ENCODE measurements around the gene ROBO1. TPM values are rescaled to one million over a fixed set of nuclear protein-coding genes. Genes with fewer than 3 reads are reported as not detected.

Gene ROBO1
- total and polyA plus RNA-seq, 2 of the 8 experiments (the other 6 are each of a cell fraction or from before 2014, with no cell fraction given): 51.4 to 91.0 TPM

DNA sequence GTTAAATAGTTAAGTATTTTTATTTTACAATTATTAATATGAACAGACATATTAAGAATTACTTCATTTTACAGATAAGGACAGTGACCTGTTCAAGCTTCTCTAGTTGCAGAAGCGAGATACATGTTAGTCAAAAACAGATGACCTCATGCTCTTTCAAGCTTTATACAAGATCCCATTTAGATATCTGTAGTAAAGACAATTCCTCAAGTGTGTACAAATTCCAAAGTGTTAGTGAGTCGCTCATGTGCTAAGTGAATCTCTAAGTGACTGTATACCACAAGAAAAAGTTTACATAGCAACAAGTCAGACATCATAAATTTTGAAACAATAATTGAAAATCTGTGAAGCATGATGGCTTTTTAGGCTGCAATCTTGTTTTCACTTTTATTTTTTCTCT is 293.8 kb downstream of the ROBO1 start:
- no peak overlapping the region for H2AFZ ChIP-seq (ENCODE audit: low read length)
- H2BK20ac ChIP-seq (ENCODE audit: low read length): no peak overlapping the region
- no peaks in the 10 kb centered on the region for H3K79me1 ChIP-seq (ENCODE audit: low read depth, low read length)
- H3K14ac ChIP-seq (ENCODE audit: insufficient read length): no peak overlapping the region
- FAIRE-seq (no peak), DNase-seq (ENCODE audit: low read depth in 1 of 2, low spot score in 2 of 2) (no peak)
- H3K23ac ChIP-seq (ENCODE audit: insufficient read length): no peak overlapping the region
- ChIA-PET POLR2A (ENCODE audit: partially characterized antibody) (no interaction called here), CTCF (ENCODE audit: partially characterized antibody) (no interaction called here)
- H4K20me1 ChIP-seq (replicated peaks in 1 of 2; ENCODE audit: control insufficient read depth in 1 of 2, insufficient read depth in 2 of 2, low read length in 2 of 2): no peaks in the 10 kb centered on the region
- no peak overlapping the region for H2BK5ac ChIP-seq (ENCODE audit: low read depth, low read length)
- TF ChIP-seq ZNF274 (IDR thresholded peaks at IDR 0.05; ENCODE audit: borderline replicate concordance, extremely low read depth, low read length) (no peak), JUND (IDR thresholded peaks at IDR 0.05; ENCODE audit: low read length) (no peak), RAD21 (IDR thresholded peaks at IDR 0.05 in 1 of 2, conservative IDR thresholded peaks at IDR 0.05 in 1 of 2; ENCODE audit: low read depth in 2 of 2, low read length in 2 of 2) (no peak), SP1 (IDR thresholded peaks at IDR 0.05; ENCODE audit: low read depth, low read length) (no peak)
- H3K23me2 ChIP-seq (ENCODE audit: low read depth, low read length): no peaks in the 10 kb centered on the region
- WGBS, 2 experiments (ENCODE audit: extremely low coverage in 1 of 2, insufficient coverage in 1 of 2, insufficient read length in 1 of 2, insufficient replicate concordance in 2 of 2, low coverage in 1 of 2, low lambda C conversion rate in 2 of 2, missing lambda C conversion rate in 1 of 2): 100% methylated on average over 2 of the region's 2 CpGs; no CpG with 5 or more reads in 1 of the 2 experiments
- no peaks in the 10 kb centered on the region for H3K9me3 ChIP-seq (ENCODE audit: insufficient read depth in 2 of 2, low read depth in 1 of 2, low read length in 1 of 2)
- no peaks in the 10 kb centered on the region for H3K27me3 ChIP-seq (replicated peaks in 1 of 4; ENCODE audit: control insufficient read depth in 3 of 4, extremely low read depth in 1 of 4, insufficient read depth in 3 of 4, low read length in 3 of 4)
- H3K4me2 ChIP-seq (ENCODE audit: insufficient read depth in 1 of 2, low read depth in 2 of 2, low read length in 2 of 2): no peak overlapping the region
- no peak overlapping the region for H4K5ac ChIP-seq (ENCODE audit: insufficient read length, low read depth, low read length)
- no peak overlapping the region for H4K8ac ChIP-seq (ENCODE audit: extremely low read depth, insufficient read depth, low read length)
- H3K18ac ChIP-seq (ENCODE audit: extremely low read depth, low read length): no peak overlapping the region
- no peak overlapping the region for H3K9ac ChIP-seq (replicated peaks in 1 of 4; ENCODE audit: extremely low read depth in 1 of 4, low read depth in 3 of 4, low read length in 3 of 4)
- H3K4me3 ChIP-seq (ENCODE audit: extremely low read depth in 1 of 4, insufficient read depth in 2 of 4, low read depth in 3 of 4, low read length in 4 of 4): no peak overlapping the region
- no peaks in the 10 kb centered on the region for H3K36me3 ChIP-seq (ENCODE audit: control insufficient read depth in 2 of 4, insufficient read depth in 4 of 4, low read length in 3 of 4)
- no peak overlapping the region for H2BK12ac ChIP-seq (ENCODE audit: low read depth, low read length)
- no peak overlapping the region for H4K91ac ChIP-seq (replicated peaks; ENCODE audit: insufficient read length, low read length)
- H3K4me1 ChIP-seq (replicated peaks in 1 of 4; ENCODE audit: control insufficient read depth in 3 of 4, insufficient read depth in 4 of 4, low read length in 3 of 4): no peaks in the 10 kb centered on the region
- H3K4ac ChIP-seq (replicated peaks; ENCODE audit: insufficient read length, low read depth, low read length): no peak overlapping the region
- H3K79me2 ChIP-seq (ENCODE audit: control insufficient read depth in 1 of 2, insufficient read depth in 2 of 2, low read length in 2 of 2): no peaks in the 10 kb centered on the region
- no peak overlapping the region for H3K56ac ChIP-seq (replicated peaks; ENCODE audit: insufficient read length, low read depth, low read length)
- no peak overlapping the region for H2AK5ac ChIP-seq (ENCODE audit: low read depth, low read length)
- no peak overlapping the region for H3K27ac ChIP-seq (ENCODE audit: low read depth, low read length)
- no peak overlapping the region for H2BK120ac ChIP-seq (replicated peaks; ENCODE audit: low read depth, low read length)
- H2BK15ac ChIP-seq (ENCODE audit: low read length): no peak overlapping the region
